ENCODE results near the gene GCN1.
"Not testable (repeated sequence)": the region's sequence is repeated elsewhere in the genome, so short reads cannot be mapped to it uniquely, and the experiment has no call there.

Gene GCN1, protein sequence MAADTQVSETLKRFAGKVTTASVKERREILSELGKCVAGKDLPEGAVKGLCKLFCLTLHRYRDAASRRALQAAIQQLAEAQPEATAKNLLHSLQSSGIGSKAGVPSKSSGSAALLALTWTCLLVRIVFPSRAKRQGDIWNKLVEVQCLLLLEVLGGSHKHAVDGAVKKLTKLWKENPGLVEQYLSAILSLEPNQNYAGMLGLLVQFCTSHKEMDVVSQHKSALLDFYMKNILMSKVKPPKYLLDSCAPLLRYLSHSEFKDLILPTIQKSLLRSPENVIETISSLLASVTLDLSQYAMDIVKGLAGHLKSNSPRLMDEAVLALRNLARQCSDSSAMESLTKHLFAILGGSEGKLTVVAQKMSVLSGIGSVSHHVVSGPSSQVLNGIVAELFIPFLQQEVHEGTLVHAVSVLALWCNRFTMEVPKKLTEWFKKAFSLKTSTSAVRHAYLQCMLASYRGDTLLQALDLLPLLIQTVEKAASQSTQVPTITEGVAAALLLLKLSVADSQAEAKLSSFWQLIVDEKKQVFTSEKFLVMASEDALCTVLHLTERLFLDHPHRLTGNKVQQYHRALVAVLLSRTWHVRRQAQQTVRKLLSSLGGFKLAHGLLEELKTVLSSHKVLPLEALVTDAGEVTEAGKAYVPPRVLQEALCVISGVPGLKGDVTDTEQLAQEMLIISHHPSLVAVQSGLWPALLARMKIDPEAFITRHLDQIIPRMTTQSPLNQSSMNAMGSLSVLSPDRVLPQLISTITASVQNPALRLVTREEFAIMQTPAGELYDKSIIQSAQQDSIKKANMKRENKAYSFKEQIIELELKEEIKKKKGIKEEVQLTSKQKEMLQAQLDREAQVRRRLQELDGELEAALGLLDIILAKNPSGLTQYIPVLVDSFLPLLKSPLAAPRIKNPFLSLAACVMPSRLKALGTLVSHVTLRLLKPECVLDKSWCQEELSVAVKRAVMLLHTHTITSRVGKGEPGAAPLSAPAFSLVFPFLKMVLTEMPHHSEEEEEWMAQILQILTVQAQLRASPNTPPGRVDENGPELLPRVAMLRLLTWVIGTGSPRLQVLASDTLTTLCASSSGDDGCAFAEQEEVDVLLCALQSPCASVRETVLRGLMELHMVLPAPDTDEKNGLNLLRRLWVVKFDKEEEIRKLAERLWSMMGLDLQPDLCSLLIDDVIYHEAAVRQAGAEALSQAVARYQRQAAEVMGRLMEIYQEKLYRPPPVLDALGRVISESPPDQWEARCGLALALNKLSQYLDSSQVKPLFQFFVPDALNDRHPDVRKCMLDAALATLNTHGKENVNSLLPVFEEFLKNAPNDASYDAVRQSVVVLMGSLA (N-terminal part only)
- 189 to 247 reads per million in 2 donors for total RNA-seq

DNA sequence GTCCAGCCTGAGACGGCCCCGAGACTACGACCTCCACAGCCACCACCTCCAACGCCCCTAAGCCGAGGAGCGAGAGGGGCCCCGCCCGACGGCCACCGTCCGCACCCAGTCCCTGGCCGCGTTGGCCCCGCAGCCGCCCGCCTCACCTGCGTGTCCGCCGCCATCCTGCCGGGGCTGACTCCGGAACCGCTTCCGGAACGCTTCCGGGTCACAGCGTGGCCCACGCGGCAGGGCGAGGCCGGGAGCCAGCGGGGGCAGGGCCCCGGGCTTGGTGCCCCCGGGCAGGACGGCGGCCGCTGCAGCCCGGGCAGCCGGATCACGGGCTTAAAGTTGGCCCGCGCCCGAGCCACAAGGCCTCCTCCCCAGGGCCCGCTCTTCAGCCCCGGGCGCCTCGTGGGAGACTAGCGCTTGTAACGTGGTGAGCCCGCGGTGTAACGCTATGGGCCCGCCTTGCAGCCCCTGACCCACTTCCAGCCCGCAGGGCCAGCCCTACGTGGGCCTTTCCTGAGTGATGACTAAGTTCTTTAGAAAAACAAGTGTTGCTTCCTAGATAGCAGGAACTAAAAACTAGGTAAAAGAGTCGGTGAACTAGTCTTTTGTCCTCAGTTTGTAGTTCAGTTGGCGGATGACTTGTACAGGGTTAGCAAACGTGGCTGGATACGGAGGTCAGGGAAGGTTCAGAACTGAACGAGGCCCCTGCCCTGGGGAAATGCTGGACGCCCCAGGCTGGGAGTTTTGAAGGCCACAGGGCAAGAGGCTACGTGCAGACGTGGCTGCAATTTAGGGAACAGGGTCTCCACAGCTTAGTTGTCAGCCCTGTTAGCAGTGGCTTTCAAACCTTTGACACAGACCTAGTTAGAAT lies at the start of gene GCN1:
Gene GCN1, minus strand, starts transcription at position 182 of the 862 bp plus-strand sequence. Its CDS starts 18 bp downstream, at position 164.
- peak; percentile 80 to 88 (median 82) for DNase-seq

DNA sequence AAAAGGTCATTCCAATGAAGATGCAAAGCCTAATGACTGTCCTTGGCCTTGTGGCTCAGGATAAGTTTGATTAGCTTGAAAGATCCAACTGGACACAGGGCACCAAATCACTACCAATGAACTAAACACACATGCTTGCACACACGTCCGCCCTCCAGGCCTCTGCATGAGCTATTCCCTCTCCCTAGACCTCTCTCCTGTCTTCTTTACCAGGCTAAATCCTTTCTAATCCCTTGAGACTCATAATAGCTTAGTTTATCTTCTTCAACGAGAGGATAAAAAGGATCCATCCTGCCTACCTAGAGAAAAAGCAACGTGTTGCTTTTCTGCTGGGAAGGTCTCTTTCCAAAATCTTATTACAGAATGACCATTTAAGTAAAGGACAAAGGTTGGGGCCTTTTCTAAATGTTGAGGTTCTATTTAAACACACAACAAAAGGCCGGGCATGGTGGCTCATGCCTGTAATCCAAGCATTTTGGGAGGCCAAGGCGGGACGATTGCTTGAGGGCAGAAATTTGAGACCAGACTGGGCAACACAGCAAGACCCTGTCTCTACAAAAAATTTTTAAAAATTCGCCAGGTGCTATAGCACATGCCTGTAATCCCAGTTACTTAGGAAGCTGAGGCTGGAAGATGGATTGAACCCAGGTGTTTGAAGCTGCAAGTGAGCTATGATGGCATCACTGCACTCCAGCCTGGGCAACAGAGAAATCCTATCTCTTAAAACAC lies 48.6 kb upstream of the GCN1 start:
- DNase-seq = no peak

DNA sequence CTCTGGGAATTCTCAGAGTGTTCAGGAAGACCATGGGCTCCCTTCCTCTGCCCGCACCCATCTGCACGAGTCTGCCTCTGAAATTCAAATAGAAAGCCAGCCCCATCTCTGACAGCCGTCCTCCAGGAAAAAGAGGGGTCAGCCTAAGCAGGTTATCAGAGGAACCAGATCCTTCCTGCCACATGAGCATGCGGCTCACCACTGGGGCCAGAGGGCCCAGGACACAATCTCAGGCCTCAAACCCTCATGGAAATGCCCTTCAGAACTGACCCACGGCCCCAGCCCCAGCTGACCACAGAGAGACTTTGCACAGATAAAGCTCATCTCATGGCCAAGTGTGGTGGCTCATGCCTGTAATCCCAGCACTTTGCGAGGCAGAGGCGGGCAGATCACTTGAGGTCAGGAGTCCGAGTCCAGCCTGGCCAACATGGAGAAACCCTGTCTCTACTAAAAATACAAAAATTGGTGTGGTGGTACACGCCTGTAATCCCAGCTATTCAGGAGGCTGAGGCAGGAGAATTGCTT lies 47.8 kb upstream of the GCN1 start:
- DNase-seq = no peak

DNA sequence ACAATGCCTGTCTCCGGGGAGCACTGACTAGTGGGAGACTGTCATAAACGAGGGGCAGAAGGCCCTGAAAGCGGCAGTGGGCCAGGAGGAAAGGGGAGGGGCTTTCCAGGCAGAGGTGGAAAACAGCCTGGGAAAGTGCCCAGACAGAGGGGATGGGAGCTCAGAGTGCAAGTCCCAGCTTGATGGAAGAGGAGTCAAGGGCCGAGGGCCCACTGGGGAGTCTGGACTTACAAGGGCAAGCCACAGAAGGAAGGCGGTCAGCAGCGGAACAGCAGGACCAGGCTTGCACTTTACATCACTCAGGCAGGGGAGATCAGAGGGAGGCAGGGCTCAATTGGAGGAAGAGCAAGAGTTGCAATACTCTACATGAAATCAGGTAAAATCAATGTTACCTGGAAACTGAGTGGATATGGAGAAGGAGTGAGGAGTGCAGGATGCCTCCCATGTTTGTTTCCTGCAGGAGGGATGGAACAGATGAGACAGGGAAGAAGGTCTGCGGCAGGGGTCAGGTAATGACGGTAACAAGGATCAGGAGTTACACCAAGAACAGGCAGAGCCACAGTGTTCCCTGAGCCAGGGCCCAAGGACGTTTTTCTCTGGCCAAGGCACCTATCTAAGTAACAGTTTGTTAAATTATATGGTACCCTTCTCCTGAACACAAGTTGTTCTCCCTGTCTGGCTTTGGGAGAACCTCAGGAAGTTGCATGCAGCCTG lies 47.2 kb upstream of the GCN1 start:
- no peak for DNase-seq

DNA sequence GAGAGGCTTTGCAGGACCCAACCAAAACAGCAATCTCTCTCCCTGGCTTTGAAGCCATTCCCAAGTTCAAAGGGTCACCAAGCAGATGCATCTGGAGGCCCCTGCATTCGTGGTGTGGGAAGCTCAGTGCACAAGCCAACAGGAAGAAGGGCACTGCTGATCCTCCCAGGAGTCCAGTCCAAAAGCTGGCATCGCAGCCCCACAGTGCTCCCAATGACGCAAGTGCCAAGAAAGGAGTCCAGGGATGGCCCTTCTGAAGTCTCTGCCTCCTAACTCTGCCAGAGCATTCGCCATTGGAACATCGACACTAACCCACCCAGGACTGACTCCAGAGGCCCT lies 45.9 kb upstream of the GCN1 start:
- no peak for DNase-seq

DNA sequence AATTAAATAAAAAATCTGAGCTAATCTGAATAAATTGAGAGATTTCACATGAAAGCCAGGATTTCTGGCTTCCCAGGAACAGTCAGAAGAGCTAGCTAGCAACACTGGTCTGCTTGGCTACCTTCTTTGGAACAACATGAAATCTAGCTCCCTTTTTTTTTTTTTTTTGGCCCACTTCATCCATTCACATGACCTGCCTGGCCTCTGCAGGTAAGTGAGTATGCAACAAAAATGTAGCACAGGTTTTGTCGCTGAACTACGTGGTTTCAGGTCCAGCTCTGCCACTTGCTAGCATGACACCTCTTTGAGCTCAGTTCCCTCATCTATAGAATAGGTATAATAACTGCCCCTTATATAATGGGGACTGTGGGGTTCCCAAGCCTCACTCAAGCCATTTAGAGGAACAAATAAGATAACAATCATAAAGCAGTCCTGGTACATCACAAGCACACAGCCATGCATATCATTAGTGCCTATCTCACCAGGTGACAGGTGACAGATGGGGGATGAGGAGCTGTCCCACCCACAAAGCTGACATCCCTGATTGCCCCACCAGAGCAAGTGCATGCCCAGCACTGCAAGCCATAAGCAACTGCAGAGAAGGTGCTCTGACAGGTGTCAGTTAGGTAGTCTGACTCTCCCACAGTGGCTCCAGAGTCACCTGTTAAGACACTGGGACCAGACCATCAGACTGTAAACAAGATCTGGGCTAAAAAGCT lies 45.4 kb upstream of the GCN1 start:
- no peak for DNase-seq

DNA sequence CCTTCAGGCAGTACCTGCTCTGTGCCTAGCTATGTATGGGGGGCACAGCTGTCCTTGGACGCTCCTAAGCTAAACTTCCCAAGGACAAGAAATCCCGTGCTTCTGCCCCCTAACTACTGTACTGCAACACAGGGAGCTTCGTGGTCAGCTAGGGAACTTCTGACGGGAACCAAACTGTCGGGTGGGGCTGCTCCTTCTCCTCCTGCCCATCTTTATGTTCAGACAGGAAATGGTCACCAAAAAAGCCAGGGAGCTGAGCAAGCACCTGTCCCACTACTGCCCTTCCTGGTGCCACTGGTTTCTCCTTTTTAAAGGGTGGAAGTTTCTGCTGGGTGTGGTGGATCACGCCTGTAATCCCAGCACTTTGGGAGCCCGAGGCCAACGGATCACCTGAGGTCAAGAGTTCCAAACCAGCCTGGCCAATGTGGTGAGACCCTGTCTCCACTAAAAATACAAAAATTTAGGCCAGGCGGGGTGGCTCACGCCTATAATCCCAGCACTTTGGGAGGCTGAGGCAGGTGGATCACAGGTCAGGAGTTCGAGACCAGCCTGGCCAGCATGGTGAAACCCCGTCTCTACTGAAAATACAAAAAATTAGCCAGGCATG lies 44.4 kb upstream of the GCN1 start:
- DNase-seq = no peak

DNA sequence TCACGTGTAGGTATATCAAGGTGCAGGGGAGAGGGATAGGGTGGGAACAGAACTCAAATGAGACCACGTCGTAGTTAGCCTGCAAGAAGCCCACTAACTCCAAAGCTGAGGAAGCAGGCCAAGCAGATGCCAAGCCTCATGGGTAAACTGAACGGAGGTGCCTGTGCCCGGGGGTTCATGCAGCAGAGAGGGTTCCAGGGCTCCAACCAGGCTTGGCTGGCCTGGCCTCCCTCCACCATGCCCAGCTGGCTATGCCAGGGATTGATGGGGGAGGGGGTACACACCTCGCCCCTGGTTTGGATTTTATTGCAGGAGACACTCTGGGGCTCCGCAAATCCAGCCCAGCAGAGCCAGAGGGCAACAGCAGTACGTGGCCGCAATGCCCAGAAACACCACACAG lies 43.7 kb upstream of the GCN1 start:
- DNase-seq = no peak

DNA sequence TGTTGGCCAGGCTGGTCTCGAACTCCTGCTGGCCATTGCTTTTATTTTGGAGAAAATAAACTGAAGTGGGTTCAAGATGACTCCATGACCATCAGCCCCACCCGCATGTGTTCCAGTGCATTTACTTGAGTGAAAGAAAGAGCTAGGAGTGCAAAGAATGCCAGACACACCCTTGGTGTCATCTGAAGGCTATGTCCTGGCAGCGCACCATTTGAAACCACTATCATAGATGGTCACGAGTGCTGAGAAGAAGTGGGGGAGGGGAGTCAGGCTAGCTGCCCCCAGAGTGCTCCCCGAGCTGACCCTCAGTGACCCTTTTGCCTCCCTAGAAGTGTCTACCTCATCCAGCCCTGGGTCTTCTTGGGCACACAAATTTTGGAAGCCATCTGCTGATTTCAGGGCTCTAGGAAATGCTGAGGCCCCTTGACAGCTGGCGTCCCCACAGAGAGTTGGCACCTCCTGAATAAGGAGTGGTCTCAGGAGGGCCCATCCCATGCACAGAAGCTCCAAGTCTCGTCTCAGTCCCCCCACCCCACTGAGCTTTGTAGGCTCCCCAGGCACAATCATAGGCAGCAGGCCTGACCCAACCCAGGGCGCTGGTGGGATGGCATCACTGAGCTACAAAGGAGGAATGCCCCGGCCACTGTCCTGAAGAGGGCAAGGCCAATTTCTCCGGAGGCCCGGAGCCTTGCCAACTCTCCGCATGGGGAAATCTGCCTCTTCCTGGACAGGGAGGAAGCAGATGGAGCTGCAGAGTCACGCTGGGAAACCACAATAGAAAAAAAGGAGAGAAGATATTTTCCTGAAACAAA lies 43.1 kb upstream of the GCN1 start:
- DNase-seq = no peak

DNA sequence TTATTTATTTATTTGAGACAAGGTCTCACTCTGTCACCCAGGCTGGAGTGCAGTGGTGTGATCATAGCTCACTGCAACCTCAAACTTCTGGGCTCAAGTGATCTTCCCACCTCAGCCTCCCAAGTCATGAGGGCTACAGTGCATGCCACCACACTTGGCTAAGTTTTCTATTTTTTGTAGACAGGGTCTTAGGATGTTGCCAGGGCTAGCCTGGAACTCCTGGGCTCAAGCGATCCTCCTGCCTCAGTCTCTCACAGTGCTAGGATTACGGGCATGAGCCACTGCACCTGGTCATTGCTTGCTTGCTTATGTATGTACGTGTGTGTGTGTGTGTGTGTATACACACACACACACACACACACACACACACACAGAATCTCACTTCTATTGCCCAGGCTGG lies 42.3 kb upstream of the GCN1 start:
- not testable (repeated sequence) for DNase-seq

DNA sequence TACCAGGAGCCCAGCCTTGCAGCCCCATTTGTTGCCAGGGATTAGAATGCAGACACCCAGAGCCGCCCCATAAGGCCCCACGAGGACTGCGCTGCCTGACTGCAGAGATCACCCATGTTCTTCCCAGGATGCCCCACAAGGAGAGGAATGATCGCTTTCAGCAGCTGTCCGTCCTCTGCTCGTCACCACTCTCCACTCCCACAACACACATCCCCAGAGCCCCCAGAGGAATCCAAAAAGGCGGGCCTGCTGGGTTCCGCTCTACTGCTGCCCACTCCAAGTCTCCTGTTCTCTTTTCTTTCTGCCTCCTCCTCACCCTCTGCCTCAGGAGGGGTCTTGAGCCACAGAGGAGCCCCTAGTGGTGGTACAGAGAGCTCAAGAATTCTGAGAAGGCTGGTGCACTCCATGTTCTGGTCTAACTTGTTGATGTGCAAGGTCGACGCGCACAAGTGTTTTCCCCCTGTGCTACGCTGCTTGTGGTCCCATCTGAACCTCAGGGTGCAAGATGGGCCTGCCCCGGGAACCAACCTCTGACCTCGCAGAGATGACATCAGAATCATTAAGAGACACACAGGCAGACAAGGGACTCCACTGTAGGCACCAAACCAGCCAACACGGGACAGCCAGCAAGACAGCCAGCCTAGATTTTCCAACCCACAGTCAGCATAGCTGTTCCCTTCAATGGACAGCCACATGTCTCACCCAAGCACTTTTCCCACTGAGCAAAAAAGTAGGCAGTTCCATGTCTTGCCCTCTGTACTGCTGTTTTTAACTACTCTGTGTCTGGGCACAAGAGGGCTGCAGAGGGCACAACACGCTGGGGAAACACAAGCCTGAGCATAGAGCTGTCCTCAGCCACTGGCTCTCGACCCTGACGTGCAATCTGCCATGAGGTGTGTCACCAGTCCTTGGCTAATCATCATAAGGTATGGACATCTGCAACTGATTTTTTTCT lies 41.1 kb upstream of the GCN1 start:
- DNase-seq = no peak

DNA sequence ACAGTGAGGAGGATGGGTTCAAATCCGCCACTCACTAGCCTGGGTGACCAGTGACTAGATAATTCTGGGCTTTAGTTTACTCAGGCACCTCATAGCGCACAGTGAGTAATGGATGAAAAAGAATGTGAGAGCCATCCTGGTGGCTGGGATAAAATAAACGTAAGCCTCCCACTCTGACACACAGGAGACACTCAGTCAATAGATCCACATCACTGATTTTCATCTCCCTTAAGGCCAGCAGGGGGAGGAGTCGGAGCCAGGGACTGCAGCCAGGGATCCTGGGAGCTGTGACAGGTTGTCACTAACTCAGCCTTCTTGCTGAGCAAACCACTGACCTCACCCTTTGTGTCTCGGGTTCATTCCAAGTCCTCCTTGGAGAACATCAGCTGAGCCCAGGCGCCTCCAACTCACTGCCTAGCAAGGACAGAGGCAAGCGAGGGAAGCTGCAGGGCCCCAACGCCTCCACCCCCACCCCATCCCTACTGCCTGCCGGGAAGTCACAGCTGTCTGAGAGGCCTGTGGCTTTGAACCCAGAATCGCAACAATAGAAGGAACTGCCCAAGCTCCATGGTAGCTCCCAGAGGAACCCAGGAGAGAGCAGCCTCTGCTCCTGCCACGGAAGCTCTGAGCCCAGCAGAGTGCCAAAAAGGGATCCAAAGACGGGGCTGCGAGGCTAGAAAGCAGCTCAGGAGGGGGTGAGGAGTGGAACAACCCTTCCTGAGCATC lies 40.3 kb upstream of the GCN1 start:
- DNase-seq = no peak

DNA sequence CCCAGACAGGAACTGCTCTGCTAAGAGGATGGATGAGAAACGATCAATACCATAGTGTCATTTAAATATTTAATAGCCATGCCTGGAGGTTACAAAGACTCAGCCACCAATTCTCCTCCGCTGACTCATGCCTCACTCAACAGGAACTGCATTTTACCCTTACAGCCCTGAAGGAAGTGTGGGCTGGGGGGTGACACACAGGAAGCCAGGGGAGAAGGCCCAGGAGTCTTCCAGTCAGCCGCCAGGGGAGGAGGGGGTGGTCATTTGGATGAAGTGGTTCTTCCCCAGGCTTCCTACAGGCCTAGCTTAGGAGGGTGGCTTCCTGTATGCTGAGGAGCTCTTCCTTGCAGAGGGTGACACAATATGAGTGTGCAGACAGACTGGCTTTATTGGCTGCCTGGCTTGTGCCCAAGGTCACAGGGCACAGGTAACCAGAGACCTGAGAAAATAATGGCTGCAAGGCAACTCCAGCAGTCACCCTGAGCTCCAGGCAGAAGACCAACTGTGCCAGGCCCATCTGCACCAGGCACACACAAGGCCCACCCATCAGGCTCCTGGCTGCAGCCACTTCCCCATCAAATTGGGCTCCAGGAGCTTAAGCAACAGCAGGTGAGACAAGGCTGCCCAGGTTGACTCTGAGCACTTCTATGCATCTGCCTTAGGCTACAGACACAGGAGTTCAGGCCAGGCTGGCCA lies 36.9 kb upstream of the GCN1 start:
- DNase-seq = peak in 4 of 5 experiments; percentile 46 to 82 (median 66)

DNA sequence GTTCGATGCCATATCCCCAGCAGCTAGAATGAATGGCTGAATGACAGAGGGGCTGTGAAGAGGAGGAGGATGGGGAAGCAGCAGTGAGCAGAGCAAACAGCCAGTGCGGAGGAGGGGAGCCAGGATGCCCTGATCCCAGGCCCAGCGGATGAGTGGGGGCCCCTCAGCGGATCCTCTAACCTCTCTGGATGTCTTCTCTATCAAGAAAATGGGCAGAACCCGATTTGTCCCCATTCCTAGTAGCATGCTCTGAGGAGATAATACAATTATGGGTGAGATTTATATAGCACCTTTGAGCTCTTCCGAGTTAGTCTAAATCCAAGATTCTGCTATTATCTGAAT lies 36.4 kb upstream of the GCN1 start:
- no peak for DNase-seq

DNA sequence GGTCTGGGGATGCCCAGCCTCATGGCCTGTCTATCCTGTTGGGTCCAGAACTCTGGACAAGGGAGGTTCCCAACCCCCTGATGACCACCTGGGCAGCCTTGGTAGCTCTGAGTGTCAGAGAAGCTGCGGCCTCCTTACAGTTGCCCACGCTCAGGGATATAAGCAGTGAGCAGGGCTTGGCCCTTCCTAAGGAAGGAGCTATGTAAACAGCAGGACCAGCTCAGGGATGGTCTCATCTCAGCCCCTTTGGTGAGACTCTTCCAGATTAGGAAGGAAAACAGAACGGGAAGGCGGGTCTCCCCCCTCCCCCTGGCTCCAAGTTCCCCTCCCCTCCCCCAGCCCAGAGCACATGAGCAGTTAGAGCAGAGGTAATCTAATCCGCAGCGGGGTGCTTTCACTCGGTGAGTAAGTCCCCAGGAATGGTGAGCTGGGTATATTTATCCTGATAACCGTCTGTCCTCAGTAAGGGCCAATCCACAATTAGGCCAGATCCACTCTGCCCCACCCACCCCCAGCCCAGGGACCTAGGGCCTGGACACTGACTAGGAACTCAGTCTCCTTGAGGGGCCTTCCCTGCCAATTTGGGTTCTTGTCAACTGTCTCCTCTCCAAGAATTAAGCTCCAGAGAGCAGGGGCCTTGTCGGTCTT lies 35.9 kb upstream of the GCN1 start:
- DNase-seq = no peak
